ENCODE results near the gene ASPG.
"Not testable (repeated sequence)": the region's sequence is repeated elsewhere in the genome, so short reads cannot be mapped to it uniquely, and the experiment has no call there.

ASPG gene

GRCh38 chr14:104145826-104146601, 60.5 kb downstream of the ASPG start:
- FAIRE-seq: no peak
- DNase-seq (ENCODE audit: low spot score): no peak

GRCh38 chr14:104146651-104147345, 61.3 kb downstream of the ASPG start:
- DNase-seq (ENCODE audit: low spot score): no peak
- no peak for FAIRE-seq

DNA sequence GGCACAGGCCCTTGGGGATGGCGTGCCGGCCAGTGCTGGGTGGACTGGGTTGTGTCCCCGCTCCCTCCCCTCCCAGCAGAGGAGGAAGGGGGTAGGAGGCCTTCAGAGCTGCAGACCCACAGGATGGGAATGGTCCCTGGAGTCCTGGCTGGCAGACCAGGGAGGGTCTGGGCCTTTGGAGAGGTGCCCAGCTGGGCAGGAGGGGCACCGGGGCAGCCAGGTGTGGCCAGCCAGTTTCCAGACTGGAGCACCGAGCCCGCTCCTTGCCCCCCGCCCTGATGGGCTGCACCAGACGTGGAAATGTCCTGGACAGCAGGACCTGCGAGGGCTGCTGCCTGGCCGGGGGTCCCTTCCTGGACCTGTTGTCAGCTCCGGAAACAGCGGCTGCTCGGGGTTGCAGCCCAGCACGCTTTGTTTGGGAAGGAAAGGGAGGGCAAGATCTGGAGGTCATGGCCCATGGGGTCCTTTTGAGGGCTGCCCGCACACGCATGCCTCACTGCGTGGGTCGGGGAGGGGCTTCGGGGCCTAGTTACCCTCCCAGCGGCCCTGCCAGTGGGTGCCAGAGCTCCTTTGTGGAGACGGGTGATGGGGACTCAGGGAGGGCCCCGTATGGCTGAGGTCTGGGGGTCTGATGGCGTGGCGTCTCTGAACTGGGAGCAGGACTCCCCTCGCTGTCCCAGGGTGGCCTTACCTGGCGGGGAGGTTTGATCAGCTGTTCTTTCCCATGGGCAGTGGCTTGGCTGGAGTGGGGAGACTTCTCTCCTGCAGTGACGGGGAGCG, 62.0 kb downstream of the ASPG start:
- no peak for FAIRE-seq
- DNase-seq (ENCODE audit: low spot score): no peak

DNA sequence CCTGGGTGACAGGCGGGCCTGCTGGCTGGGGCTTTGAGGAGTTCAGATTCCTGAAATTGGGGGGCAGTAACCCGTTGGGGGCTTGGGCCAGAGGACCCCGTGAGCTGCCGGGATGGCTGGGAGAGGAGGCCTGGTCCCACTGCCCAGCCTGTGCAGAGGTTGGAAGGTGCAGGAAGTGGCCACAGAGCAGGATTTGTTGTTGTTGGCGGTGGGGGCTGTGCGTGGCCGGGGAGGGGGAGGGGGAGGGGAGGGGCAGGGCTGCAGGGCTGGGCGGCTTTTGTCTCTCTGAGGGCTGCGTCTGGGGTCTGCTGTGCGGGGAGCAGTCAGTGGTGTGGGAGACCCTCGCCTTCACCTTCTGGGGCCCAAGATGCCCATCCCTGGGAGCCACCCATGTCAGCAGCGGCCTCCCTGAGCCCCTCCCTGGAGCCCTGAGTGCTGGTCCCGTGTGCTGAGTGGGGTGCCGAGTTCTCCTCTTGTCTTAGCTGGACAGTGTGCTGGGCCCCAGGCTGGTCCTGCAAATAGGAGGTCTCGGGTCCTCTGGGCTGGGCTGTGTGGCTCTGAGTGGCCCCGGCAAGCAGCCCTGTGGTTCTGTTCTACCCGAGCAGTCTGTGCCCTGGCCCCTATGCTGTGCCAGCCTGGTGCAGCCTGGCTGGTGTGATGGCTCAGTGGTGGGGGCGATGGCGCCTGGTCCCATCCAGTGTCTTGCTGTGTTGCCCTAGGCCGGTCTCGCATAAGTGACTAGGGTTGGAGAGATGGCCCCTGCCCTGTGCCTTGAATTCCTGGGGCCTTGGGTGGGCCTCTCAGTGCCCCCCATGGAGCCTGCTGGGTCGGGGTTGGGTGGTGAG, 63.2 kb downstream of the ASPG start:
- DNase-seq (ENCODE audit: low spot score) (no peak), FAIRE-seq (no peak)

DNA sequence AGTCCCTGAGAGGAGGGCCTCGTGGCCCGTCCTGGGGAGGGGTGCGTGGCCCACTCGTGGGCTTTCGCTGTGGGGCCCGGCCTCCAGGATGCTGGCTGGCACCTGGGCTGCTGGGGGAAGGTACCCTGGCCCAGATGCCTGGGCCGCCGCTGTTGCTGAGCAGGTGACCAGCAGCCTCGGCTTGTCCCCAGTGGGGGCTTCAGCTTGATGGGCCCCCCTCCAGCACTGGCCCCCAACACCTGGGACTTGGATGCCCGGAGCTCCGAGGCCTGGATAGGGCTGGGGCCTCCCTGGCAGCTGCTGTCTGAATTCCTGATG, 63.7 kb downstream of the ASPG start:
- no peak for DNase-seq (ENCODE audit: low spot score)
- FAIRE-seq: no peak

DNA sequence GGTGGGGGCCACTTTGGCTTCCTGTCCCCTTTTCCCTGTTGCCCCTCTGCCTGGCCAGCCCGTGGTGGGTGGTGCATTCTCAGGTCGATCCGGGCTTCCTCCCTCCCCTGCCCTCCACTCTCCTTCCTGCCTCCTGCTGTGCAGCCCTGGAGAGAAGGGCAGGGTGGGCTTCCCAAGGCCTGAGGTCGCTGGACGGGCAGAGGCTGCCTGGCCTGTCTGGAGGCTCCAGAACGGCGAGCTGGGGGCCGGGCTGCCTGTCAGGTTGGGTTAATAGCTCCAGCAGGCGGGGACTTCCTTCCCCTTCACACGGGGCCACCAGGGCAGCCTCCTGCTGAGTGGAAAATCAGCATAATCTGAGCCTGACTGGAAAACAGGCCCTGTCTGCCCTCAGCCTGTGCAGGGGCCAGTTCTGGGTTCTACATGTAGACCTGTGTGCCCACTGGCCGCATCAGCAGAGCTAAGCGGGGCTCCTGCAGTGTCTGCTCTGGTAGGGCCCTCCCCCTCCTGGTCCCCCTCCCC, 64.2 kb downstream of the ASPG start:
- FAIRE-seq: no peak

GRCh38 chr14:104150136-104151025, 64.9 kb downstream of the ASPG start:
- peak; percentile 40 for DNase-seq (ENCODE audit: low spot score)

More for the DNA sequence above, 64.2 kb downstream of the ASPG start:
- peak; percentile 41 for DNase-seq (ENCODE audit: low spot score)

GRCh38 chr14:104151026-104151381, 65.5 kb downstream of the ASPG start:
- FAIRE-seq (no peak), DNase-seq (ENCODE audit: low spot score) (no peak)

More at GRCh38 chr14:104150136-104151025, 64.9 kb downstream of the ASPG start:
- FAIRE-seq: no peak

GRCh38 chr14:104151566-104152245, 66.2 kb downstream of the ASPG start:
- no peak for FAIRE-seq

GRCh38 chr14:104152246-104152575, 66.7 kb downstream of the ASPG start:
- DNase-seq (ENCODE audit: low spot score) (no peak), FAIRE-seq (no peak)

More at GRCh38 chr14:104151566-104152245, 66.2 kb downstream of the ASPG start:
- no peak for DNase-seq (ENCODE audit: low spot score)

DNA sequence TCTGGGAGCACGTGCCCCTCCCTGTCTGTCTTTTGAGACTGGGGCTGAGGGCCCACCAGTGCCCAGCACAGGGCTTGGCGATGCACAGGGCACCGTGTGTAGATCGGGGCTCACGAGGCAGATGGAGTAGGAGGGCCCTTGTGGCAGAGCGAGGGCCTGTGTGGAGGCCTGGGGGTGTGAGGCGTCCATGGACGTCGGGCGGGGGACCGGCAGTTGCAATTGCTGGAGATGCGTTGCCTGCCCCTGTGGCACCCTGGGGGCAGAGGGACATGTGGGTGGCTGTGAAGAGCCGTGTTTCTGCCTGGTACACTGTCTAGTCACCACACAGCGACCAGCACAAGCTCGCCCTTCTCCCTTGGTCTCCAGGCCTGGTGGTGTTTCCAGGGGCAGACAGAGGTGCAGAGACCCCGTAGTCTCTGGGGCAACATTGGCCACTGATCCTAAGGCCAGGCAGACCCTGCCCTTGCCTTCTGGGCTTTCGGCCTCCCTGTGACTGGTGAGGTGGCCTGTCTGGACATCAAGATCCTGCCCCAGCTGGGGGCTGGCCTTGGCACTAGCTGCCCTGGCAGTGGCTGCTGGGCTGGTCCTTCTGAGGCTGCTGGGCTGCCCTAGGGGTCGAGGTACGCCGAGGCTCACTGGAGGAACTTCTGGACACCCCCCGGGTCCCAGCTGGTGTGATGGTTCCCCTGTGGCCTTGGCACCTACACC, 67.3 kb downstream of the ASPG start:
- FAIRE-seq (no peak), DNase-seq (ENCODE audit: low spot score) (no peak)

- not testable (repeated sequence) for FAIRE-seq; DNase-seq (ENCODE audit: low spot score)
Observed at GRCh38 chr14:104153394-104153755, 67.9 kb downstream of the ASPG start.

DNA sequence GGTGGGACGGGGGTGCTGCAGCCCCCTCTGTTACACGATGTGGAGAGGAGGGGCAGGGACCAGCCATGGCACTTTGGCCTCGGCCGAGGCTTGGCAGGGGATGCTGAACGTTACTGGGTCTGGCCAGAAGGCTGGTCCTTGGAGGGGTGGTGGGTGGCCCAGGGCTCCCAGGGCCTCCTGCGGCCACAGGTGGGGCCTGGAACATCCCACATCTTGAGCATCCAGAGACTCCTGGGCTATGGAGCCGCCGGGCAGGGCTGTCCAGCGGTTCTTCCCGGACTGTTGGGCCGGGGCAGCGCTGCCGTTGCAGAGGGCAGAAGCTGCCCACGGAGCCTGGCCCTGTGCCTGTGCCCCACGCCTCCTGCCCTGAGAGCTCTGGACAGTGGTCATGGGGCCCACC, 68.7 kb downstream of the ASPG start:
- no peak for DNase-seq (ENCODE audit: low spot score)
- no peak for FAIRE-seq

GRCh38 chr14:104155513-104155912, 70.0 kb downstream of the ASPG start:
- no peak for FAIRE-seq
- DNase-seq (ENCODE audit: low spot score): no peak

DNA sequence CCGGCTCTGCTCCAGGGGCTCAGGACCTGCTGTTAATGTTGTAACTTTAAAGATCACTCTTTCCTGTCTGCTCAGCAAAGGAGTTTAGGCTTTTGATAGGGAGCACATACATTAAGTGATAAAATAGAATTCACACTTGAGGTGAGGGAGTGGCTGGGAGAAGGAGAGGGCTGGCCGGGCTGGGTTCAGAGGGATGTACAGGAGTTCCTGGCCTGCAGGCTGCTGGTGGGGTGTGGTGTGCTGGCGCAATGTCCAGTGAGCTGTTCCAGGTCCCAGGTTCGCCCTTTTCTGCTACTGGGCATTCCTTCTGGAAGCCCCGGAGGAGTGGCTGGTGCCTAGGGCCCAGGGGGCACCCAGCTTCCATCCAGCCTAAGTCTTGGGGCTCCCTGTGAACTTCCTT, 70.6 kb downstream of the ASPG start:
- FAIRE-seq (no peak), DNase-seq (ENCODE audit: low spot score) (no peak)

- DNase-seq (ENCODE audit: low spot score) (no peak), FAIRE-seq (no peak)
Observed at GRCh38 chr14:104157016-104157928, 71.8 kb downstream of the ASPG start.

DNA sequence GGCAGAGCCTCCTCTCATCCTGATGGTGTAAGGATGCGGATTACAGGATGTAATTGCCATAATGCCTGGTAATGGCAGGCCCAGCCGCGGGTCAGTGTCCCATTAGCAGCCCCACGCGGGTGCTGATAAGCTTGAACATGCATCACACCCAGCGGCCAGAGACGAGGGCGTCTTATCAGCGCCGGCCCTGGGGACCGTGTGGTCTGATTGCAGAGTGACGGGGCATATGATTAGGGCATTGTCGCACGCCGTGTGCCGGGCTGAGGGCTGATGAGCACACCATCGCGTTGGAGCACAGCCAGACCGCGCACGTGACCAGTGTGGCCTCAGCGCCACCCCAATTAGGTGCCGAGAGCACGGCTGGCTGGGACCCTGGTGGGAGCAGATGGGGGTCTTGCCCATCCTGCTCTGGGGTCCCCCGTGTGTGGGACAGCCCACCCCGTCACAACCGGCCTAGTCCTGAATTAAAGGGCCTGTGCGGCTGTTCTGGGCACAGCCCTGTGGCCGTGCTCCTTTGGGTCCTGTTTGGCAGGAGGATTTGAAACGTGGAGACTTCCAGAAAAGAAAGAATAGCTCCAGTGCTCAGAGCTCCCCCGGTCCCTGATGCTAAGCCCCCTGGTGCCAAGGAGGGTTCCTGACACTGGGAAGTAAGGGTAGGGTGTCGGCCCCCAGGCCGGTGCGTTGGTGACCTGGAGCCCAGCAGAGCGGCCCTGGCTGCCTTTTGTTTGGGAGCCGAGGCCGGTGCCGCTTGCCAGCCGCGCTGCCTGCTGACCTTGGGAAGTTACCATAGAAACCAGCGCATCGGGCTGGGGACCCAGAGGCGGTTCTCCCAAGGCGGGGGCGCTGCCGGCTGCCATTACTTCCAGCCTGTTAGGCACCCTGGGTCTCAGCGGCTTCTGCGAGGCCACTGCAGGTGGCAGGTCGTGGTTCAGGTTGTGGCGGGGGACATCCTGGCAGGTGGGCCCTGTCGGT, 73.6 kb downstream of the ASPG start:
- FAIRE-seq (no peak), DNase-seq (ENCODE audit: low spot score) (no peak)

All from urothelium cell line (cell line).